HG02798 (cell line): ENCODE results near the gene GPR108.
"Not testable (repeated sequence)": the region's sequence is repeated elsewhere in the genome, so short reads cannot be mapped to it uniquely, and the experiment has no call there.

Experiments
- ATAC-seq: cut with Tn5 transposase; IDR thresholded peaks from one replicate; pipeline ENCODE4 v1.9.1; 2021; ENCODE audit warnings: mild to moderate bottlenecking; ENCODE audit not compliant: unreplicated experiment, poor library complexity

The GPR108 gene

GRCh38 chr19:6710273-6711077 is 26.9 kb downstream of the GPR108 start:
- no peak for ATAC-seq

GRCh38 chr19:6709549-6709948 is 27.8 kb downstream of the GPR108 start:
- no peak for ATAC-seq

- not testable (repeated sequence) for ATAC-seq
These were observed 28.5 kb downstream of the GPR108 start for GRCh38 chr19:6708913-6709312.

- no peak for ATAC-seq
These were observed 29.0 kb downstream of the GPR108 start for GRCh38 chr19:6708346-6708745.

- no peak for ATAC-seq
These were observed 29.7 kb downstream of the GPR108 start for GRCh38 chr19:6707658-6708018.

GRCh38 chr19:6707011-6707657 is 30.2 kb downstream of the GPR108 start:
- ATAC-seq: no peak

GRCh38 chr19:6706633-6706958 is 30.8 kb downstream of the GPR108 start:
- no peak for ATAC-seq

- no peak for ATAC-seq
These were observed 31.3 kb downstream of the GPR108 start for GRCh38 chr19:6705931-6706632.

- ATAC-seq: no peak
These were observed 36.6 kb downstream of the GPR108 start for GRCh38 chr19:6700586-6701316.

GRCh38 chr19:6699935-6700334 is 37.4 kb downstream of the GPR108 start:
- no peak for ATAC-seq

GRCh38 chr19:6697291-6697690 is 40.1 kb downstream of the GPR108 start:
- ATAC-seq: no peak

GRCh38 chr19:6696239-6696820 is 41.0 kb downstream of the GPR108 start:
- no peak for ATAC-seq

GRCh38 chr19:6694147-6694815 is 43.1 kb downstream of the GPR108 start:
- no peak for ATAC-seq

- no peak for ATAC-seq
These were observed 43.7 kb downstream of the GPR108 start for GRCh38 chr19:6693681-6694080.

- ATAC-seq: no peak
These were observed 44.3 kb downstream of the GPR108 start for GRCh38 chr19:6693056-6693471.

- no peak for ATAC-seq
These were observed 45.4 kb downstream of the GPR108 start for GRCh38 chr19:6692027-6692426.

- no peak for ATAC-seq
These were observed 46.0 kb downstream of the GPR108 start for GRCh38 chr19:6691342-6691741.

- ATAC-seq: no peak
These were observed 47.1 kb downstream of the GPR108 start for GRCh38 chr19:6690160-6690885.

GRCh38 chr19:6687114-6687513 is 50.3 kb downstream of the GPR108 start:
- no peak for ATAC-seq
